Stimulated activated CD8-positive, alpha-beta memory T cell treated with anti-CD3 and anti-CD28 coated beads, Interleukin-2, amount 100 ng/mL, for 1 hour (primary cell): ENCODE results near the gene COX7A2L.

ENCODE experiments used
- DNase-seq, 2 donors: peaks; one replicate each; pipeline ENCODE4 v3.0.0-alpha.2; 2020; ENCODE audit warnings: low read depth in 2 of 2

COX7A2L gene

DNA sequence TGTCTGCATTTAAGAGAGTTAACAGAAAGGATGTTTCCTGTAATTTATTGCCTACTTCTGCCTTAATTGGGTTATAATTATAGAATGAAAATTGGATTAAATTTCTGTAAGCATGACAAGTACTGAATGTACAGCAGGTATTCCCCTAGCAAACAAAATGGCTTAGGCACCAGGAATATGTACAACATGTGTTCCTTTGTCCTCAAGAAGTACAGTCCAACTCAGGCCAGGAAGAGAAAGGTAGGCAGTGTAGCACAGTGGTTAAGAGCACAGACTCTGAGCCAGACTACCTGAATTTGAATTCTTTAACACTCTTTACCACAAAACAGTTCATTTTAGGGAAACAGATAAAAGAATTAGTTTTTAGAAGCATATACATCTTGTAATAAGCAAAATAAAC, 43.1 kb downstream of the COX7A2L start:
- no peak for DNase-seq

DNA sequence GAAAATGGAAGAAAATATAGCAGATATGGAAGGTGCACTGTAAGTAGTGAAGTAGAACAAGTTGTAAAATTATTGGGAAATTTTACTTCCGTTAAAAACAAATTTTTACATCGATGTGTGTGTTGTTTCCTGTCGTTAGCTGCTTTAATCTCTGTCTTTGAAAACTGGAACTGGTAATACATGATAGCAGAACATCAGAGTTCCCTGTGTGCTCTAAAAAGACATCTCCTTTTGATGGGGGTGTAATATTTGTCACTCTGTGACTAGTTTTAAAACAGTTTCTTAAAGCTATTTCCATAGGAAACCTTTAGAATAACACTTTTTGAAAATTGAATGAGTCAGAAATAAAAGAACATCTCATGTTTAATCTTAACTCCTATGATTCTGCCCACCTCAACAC, 43.5 kb downstream of the COX7A2L start:
- DNase-seq = no peak

DNA sequence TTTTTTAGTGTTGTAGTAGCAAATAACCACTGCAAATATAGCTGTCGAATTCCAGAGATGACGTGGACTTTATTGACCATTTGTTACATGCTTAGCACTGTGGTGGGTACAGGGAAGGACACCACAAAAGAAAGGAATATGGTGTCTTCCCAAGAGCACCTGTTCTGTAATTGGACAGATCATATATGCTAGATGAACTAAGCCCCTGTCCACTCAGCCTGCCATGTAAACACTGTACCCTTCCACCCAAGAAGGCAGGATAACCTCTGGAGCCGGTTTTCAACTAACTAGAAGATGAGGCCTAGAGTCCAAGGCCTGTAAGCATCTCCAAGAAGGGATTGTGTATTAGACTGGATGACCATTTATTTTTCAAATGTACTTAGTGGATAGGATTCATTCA, 44.1 kb downstream of the COX7A2L start:
- DNase-seq = no peak

DNA sequence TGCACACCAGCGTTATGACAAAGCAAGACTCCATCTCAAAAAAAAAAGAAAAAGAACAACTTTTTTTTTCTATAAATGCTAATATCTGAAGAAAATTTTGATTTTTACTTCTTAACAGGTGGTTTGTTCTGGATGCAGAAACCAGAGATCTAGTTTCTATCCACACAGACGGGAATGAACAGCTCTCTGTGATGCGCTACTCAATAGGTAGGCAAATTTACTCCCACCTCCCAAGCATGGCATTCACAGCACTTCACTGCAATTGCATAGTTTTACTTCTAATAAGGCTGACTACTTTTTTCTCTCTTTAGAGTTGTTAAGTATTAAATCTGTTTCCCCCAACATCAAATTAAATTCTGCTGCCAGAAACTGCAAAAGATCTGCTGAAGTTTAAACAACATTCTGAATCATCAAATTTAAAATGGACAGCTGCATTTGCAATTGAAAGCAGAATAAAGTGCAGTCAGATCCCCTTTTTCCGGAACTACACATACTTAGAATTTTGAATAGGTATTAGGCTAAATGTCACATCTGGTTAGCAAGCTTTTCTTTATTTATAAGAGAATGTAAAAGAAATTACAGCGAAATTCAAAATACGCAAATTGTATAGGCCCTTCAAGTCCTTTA, 45.1 kb downstream of the COX7A2L start:
- DNase-seq = no peak

DNA sequence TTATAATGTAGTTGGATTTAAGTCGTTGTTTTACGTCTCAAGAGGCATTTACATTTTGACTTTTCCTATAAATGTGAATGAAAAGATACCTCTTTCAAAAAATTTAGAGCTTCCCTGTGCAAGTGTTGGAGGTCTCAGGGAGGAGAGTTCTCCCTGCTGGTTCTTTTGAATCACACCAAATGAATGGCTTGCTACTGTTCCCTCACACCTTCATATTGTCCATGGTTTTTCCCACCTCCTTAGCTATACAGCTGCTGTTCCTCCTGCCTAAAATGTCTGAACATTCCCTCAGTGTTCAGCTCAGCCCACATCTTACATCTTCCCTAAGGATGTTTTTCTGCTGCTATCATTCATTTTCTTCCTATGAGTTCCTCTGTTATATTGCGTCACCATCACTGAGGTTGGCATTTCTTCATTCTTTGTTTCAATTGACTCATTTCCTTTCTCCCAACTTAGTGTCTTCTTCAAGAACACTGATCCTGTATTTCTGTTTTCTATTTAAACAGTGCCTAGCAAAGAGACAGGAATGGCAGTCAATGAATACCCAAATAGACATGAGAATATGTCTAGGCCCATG, 46.0 kb downstream of the COX7A2L start:
- DNase-seq = no peak

DNA sequence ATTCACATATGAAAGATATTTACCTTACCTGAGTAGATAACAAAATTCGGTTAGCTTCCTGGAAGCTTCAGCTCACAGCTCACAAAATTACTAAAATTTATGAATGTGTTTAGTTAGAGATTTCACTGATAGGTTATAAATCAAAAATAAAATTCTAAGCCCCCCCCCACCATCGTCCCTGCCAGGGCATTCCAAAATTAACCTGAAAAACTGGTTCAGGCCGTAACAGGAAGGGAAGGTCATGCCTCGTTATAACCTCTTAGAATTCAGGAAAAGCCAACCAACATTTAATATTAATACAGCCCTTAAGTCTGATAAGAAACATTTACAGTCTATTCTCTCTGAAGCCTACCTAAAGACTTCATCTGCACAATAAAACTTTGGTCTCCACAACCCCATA, 48.9 kb downstream of the COX7A2L start:
- DNase-seq = no peak

DNA sequence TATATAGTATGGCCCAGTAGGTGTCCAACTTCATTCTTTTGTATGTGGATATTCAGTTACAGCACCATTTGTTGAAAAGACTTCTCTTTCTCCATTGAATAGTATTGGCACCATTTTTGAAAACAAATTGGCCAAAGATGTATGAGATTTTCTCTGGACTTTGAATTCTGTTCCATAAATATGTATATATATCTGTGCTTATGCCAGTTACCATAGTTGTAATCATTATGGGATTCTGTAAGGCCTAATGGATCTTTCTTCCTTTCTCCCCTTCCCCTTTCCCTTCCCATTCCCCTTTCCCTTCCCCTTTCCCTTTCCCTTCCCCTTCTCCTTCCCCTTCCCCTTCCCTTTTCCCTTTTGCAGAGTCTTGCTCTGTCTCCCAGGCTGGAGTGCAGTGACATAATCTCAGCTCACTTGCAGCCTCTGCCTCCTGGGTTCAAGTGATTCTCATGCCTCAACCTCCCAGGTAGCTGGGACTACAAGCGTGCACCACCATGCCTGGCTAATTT, 51.0 kb downstream of the COX7A2L start:
- DNase-seq = no peak

DNA sequence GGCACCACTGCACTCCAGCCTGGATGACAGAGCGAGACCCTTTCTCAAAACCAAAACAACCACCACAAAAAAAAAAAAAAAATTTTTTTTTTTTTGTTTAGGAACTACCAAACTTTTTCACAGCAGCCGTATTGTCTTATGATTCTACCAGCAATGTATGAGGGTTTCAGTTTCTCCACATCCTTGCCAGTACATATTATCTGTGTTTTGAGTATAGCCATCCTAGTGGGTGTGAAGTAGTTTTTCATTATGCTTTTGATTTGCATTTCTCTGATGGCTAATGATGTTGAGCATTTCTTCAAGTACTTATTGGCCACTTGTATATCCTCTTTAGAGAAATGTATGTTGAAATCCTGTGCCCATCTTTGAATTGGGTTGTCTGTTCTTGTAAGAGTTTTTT, 51.7 kb downstream of the COX7A2L start:
- no peak for DNase-seq

DNA sequence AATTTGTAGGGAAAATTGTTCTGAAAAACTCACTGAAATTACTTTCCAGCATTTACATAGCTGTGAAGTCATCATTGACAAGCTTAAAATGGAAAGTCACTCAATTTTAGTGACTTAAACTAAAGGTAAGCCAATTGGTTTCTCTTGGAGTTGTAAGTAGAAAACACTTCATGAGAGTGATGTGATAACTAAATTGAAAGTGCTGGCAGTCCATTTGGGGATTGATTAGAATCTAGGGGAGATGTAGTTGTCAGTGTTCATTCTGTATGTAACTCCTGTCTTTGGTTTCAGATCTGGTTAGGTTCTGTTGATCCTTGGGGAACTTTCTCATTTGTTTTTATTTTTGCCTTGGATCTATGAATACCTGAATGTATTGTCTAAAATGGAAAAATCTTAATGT, 53.8 kb downstream of the COX7A2L start:
- DNase-seq = no peak

DNA sequence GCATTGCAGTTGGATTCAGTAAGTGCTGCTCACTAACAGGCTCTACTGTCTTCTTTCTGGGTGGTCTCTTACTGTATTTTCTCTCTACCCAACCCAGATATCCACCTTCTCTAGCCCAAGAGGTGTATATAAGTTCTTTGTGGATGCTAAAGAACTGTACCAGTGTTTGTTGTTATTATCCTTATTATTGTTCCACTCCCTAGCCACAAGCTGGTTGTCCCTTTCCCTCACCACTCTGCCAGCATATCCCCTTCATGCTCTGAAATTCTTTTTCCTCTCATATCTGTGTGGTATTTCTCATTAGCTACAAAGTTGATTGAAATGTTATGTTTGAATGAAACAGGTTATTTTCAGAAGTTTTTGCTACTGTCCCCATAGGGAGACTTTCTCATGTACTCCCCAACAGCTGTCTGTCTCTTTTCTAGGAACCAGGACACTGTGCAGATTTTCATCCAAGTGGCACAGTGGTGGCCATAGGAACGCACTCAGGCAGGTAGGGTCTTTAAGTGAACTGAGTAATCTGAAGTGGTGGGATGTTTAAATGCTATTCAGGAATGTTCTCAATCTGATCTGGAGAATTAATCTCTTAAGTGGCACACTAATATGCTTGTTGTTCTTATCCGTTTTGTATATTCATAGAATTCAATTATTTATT, 56.8 kb downstream of the COX7A2L start:
- no peak for DNase-seq

DNA sequence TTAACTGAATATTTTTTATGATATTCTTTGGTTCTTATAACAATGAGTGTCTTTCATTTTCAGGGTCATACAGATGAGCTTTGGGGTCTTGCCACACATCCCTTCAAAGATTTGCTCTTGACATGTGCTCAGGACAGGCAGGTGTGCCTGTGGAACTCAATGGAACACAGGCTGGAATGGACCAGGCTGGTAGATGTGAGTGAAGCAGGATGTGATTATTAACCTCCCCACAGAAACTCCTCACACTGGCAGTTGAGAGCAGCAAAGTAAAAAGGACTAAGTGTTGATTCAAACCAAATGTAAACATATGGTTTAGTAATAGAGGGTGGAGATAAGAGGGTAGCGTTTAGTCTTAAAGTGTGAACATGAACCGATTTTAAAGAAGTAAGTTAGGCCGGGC, 57.8 kb downstream of the COX7A2L start:
- DNase-seq = no peak

DNA sequence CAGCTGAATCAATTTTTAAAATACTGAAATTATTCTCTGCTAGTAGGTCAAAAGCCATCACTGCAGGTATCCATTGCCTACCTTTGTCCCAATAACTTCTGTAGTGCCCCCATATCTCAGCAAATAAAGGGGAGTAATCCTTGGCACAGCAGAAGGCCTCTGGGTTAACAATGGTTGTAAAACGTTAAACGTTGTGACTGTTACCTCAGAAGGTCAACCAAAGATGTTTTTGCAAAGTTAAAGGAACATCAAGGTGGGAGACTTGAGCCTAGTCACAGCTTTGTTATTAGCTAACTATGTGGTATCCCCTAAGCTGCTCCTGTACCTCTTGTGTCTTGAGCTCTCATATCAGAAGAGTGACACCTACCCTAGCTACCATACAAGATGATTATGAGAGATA, 60.5 kb downstream of the COX7A2L start:
- DNase-seq = no peak
